Upper lobe of left lung (tissue), 6 donors: ENCODE measurements around the gene RBFOX2. TPM values are rescaled to one million over a fixed set of nuclear protein-coding genes. Genes with fewer than 3 reads are reported as not detected.
A peak's percentile ranks its signal among the peaks of the same experiment; 100 is the strongest.

Experiments
- ATAC-seq, 2 donors: fragments of 200-7000 bp; cut with Tn5 transposase; one replicate each; pipeline ENCODE4 v1.9.1; 2022; ENCODE audit warnings: mild to moderate bottlenecking in 2 of 2, moderate library complexity in 2 of 2; ENCODE audit not compliant: low FRiP score in 2 of 2
- DNase-seq, 2 donors: peaks; one replicate each; pipeline ENCODE4 v3.0.0-alpha.2; 2019 to 2020
- H3K27ac ChIP-seq, 4 donors: fragments of 200-600 bp; sonication (generic); one replicate each; pipeline ENCODE4 v1.5.1; 2016 to 2019
- H3K27me3 ChIP-seq, 4 donors: fragments of 200-600 bp; sonication (generic); one replicate each; pipeline ENCODE4 v1.5.1; 2017 to 2019
- H3K36me3 ChIP-seq, 4 donors: fragments of 200-600 bp; sonication (generic); one replicate each; pipeline ENCODE4 v1.5.1; 2016 to 2019
- H3K4me1 ChIP-seq, 4 donors: fragments of 200-600 bp; sonication (generic); one replicate each; pipeline ENCODE4 v1.5.1; 2018 to 2019
- H3K4me3 ChIP-seq, 4 donors: fragments of 200-600 bp; sonication (generic); one replicate each; pipeline ENCODE4 v1.5.1; 2017 to 2019; ENCODE audit warnings: mild to moderate bottlenecking in 2 of 4, moderate library complexity in 1 of 4
- H3K9me3 ChIP-seq, 4 donors: fragments of 200-600 bp; sonication (generic); one replicate each; pipeline ENCODE4 v1.5.1; 2018 to 2019
- CTCF ChIP-seq, 6 experiments: fragments of 450-650 bp in 4 of 6; fragments of 200-600 bp in 2 of 6; sonication (generic) in 2 of 6; IDR thresholded peaks; one replicate each; pipeline ENCODE4 v1.5.1; 2016 to 2019; ENCODE audit warnings: antibody characterized with exemption in 6 of 6
- EP300 ChIP-seq, 4 donors: sonication (generic); formaldehyde crosslinking; IDR thresholded peaks; one replicate each; pipeline ENCODE4 v1.5.1; 2017; ENCODE audit warnings: antibody characterized with exemption in 4 of 4, control low read depth in 2 of 4
- POLR2A ChIP-seq, 4 donors: fragments of 450-650 bp; IDR thresholded peaks; one replicate each; pipeline ENCODE4 v1.5.1; 2016 to 2017; ENCODE audit warnings: antibody characterized with exemption in 4 of 4, mild to moderate bottlenecking in 2 of 4
- POLR2AphosphoS5 ChIP-seq, 2 donors: sonication (generic); formaldehyde crosslinking; IDR thresholded peaks; one replicate each; pipeline ENCODE4 v1.5.1; 2017; ENCODE audit warnings: antibody characterized with exemption in 2 of 2
- WGBS, 2 donors: methylation state at CpG; one replicate each; pipeline ENCODE4 v1.1.5; 2017 to 2018; 5-methylcytosine and 5-hydroxymethylcytosine counted together
- total RNA-seq, 6 donors: library from RNA; depleted of rRNA in 4 of 6; stranded (reverse); fragments of >200 nt in 4 of 6; gene quantifications; one replicate each; pipeline versions ENCODE4 v1.1.0 to v1.2.1, GENCODE V29; 2016 to 2021
- donor health status: DM: no; HTN: no; CAD: no; lungs with moderate emphysema.
- donor health status: DM: no; HTN: yes; CAD: no; lungs with severe emphysema.

The RBFOX2 gene
- total RNA-seq, 6 donors from 2014 or later = 47.8 to 86.4 (median 54.5) TPM

DNA sequence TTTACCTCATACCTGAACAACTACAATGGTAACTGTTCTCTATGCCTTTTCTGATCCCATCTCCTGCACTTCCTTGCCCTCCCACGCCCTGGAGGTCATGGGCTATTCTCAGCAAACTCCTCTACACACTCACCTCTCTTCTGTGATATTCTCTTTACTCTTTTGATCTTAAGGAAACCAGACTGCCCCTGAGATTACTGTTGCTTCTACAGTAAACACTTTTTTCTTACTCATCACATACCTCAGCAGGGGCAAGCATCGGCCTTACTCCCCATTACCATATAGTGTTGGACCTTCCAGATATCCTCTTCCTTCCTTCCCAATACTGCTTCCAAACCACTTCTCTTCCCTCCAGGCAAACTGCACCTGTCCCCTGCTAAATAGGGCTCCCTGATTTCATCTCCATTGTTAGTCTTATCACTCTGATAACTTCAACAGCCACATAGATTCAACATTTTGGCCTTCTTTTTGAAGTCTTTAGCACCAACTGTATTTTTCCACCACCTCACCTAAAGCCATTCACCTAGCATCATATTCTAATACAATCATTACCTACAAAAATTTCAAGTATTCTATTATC is 141.2 kb downstream of the RBFOX2 start:
- H3K27ac ChIP-seq = no peak overlapping the region
- H3K27me3 ChIP-seq = no peaks in the 10 kb centered on the region
- H3K4me3 ChIP-seq = no peak overlapping the region
- no peaks in the 10 kb centered on the region for H3K36me3 ChIP-seq
- no peak for TF ChIP-seq CTCF (IDR thresholded peaks at IDR 0.05)
- H3K9me3 ChIP-seq = no peaks in the 10 kb centered on the region
- 88 to 90% methylated on average over 2 of the region's 2 CpGs for WGBS, 2 donors
- peaks cover 10 to 18% (median 12%) of the 10 kb centered on the region in 4 donors for H3K4me1 ChIP-seq
- DNase-seq = no peak
- no peak for ATAC-seq

DNA sequence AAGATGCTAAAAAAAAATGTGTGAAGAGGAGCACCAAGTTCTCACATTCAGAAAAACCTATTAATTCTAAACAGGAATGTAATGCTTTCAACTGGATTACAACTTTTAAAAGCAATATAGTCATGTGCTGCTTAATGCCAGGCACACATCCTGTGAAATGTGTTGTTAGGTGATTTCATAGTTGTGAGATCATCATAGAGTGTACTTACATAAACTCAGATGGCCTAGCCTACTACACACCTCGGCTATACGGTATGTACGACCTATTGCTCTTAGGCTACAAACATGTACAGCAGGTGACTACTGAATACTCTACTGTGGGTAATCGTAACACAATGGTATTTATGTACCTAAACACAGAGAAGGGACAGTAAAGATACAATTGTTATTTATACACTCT is 142.3 kb downstream of the RBFOX2 start:
- ATAC-seq (no peak), DNase-seq (no peak)
- Histone ChIP-seq H3K36me3 (no peaks in the 10 kb centered on the region), H3K9me3 (no peaks in the 10 kb centered on the region), H3K27me3 (no peaks in the 10 kb centered on the region), H3K27ac (no peak overlapping the region), H3K4me3 (no peak overlapping the region), H3K4me1 (peaks cover 14 to 16% (median 16%) of the 10 kb centered on the region in 4 donors)
- TF ChIP-seq POLR2A (IDR thresholded peaks at IDR 0.05) (no peak), POLR2AphosphoS5 (IDR thresholded peaks at IDR 0.05) (no peak), EP300 (IDR thresholded peaks at IDR 0.05) (no peak), CTCF (IDR thresholded peaks at IDR 0.05) (no peak)
- 95 to 96% methylated on average over 4 of the region's 4 CpGs for WGBS, 2 donors

DNA sequence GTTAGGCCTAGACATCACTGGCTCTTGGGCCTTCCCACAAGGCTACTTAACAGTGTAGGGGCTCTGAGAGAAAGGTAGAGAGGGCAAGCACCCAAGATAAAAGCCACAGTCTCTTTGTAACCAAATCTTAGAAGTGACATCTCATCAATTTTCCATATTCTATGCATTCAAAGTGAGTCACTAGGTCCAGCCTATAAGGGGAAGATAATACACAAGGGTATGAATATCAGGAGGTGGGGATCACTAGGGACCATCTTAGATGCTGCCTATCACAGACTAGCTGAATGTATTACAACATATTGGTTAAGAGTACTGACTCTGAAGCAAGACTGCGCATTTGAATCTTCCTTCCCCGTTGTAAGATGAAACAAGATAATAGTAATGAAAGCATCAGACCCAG is 144.1 kb downstream of the RBFOX2 start:
- Histone ChIP-seq H3K4me3 (no peak overlapping the region), H3K36me3 (no peaks in the 10 kb centered on the region), H3K27me3 (no peaks in the 10 kb centered on the region), H3K4me1 (peaks cover 14 to 16% (median 16%) of the 10 kb centered on the region in 4 donors), H3K9me3 (no peaks in the 10 kb centered on the region), H3K27ac (no peak overlapping the region)
- ATAC-seq (no peak), DNase-seq (no peak)
- WGBS, 2 donors = 80 to 93% methylated on average over 2 of the region's 2 CpGs
- no peak for TF ChIP-seq EP300 (IDR thresholded peaks at IDR 0.05)

DNA sequence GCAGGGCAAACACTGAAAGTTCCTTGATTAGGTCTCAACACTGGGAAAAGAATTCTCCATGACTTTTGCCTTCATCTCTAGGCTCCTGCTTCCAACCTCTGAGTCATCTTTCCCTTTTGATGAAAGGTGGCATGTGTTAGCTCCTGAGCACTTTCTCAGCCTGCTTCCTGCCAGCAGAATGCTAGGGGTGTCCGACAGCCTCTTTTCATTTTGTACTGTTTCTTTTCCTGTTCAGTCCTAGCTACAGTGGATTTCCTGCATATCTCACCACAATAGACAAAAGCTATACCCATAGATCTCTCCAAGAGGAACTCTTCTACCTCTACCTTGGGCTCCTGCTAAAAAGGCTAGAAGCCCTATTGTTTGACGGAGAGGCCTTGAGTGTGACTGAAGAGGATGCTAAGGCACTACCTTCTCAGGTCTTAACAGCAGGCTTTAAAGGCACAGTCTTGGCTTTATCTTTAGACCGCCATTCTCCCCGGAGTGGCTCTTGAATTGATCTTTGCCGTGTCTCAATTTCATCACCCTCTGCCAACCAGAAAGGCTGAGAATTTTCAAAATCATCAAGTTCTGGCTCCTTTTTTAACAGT is 145.5 kb downstream of the RBFOX2 start:
- Histone ChIP-seq H3K9me3 (no peaks in the 10 kb centered on the region), H3K27me3 (no peaks in the 10 kb centered on the region), H3K4me1 (peaks cover 14 to 16% (median 16%) of the 10 kb centered on the region in 4 donors), H3K36me3 (no peaks in the 10 kb centered on the region), H3K4me3 (no peak overlapping the region), H3K27ac (peak overlapping the region in 2 of 4 donors; percentile 10 to 45)
- WGBS, 2 donors = 47 to 58% methylated on average over 5 of the region's 5 CpGs
- DNase-seq = no peak
- no peak for TF ChIP-seq EP300 (IDR thresholded peaks at IDR 0.05)
- no peak for TF ChIP-seq POLR2AphosphoS5 (IDR thresholded peaks at IDR 0.05)
- TF ChIP-seq CTCF (IDR thresholded peaks at IDR 0.05) = no peak
- TF ChIP-seq POLR2A (IDR thresholded peaks at IDR 0.05) = no peak
- ATAC-seq = peak in 1 of 2 donors; percentile 32

- WGBS, 2 donors = 29 to 31% methylated on average over 5 of the region's 5 CpGs
- no peak overlapping the region for H3K4me3 ChIP-seq
- H3K4me1 ChIP-seq = peaks cover 14 to 16% (median 16%) of the 10 kb centered on the region in 4 donors
- no peaks in the 10 kb centered on the region for H3K27me3 ChIP-seq
- H3K27ac ChIP-seq = peak overlapping the region in 2 of 4 donors; percentile 10 to 45
- ATAC-seq (no peak), DNase-seq (no peak)
- no peaks in the 10 kb centered on the region for H3K36me3 ChIP-seq
- H3K9me3 ChIP-seq = no peaks in the 10 kb centered on the region
- TF ChIP-seq POLR2AphosphoS5 (IDR thresholded peaks at IDR 0.05) (no peak), POLR2A (IDR thresholded peaks at IDR 0.05) (no peak), EP300 (IDR thresholded peaks at IDR 0.05) (no peak), CTCF (IDR thresholded peaks at IDR 0.05) (no peak)
Measured at GRCh38 chr22:35882211-35883030, 146.2 kb downstream of the RBFOX2 start.
